GM12878 (cell line): Measurements from ENCODE around the gene OPCML. TPM values are rescaled to one million over a fixed set of nuclear protein-coding genes. Genes with fewer than 3 reads are reported as not detected.

Experiments used
- ATAC-seq: fragments of 200-7000 bp; cut with Tn5 transposase; 3 replicates; pipeline ENCODE4 v1.9.1; 2020; ENCODE audit warnings: mild to moderate bottlenecking, moderate library complexity
- BruUV-seq: library from RNA; stranded (reverse); fragments of 400-500 nt; replicated peaks from 2 replicates; lab custom pipeline; 2021; lab: Mats Ljungman, UMichigan
- CTCF ChIA-PET: fragments of 300-600 bp; sonication (Branson Sonifier 250); formaldehyde crosslinking; extraction: SDS; loops from one replicate; lab custom pipeline; 2021; ENCODE audit warnings: inconsistent platforms; lab: Yijun Ruan, JAX
- POLR2A ChIA-PET: fragments of 350-600 bp; formaldehyde crosslinking; extraction: SDS; loops from one replicate; lab custom pipeline; 2021; ENCODE audit warnings: inconsistent platforms; lab: Charles Lee
- RAD21 ChIA-PET: fragments of 300-600 bp; sonication (Branson Sonifier 250); formaldehyde crosslinking; loops from one replicate; lab custom pipeline; 2023; ENCODE audit warnings: antibody characterized with exemption; ENCODE audit not compliant: unreplicated experiment; lab: Charles Lee
- SMC1A ChIA-PET: fragments of 300-600 bp; sonication (Branson Sonifier 250); formaldehyde crosslinking; loops from one replicate; lab custom pipeline; 2023; ENCODE audit not compliant: unreplicated experiment, uncharacterized antibody; lab: Charles Lee
- DNase-seq: peaks from one replicate; pipeline ENCODE4 v3.0.0-alpha.2; 2011; ENCODE audit warnings: low read depth, low spot score
- FAIRE-seq: peaks from 3 replicates; lab custom pipeline; 2011; peaks lifted over from hg19 to GRCh38; lab: Jason Lieb, UNC
- H2AFZ ChIP-seq: 2 replicates; pipeline ENCODE4 v1.6.0; 2011; ENCODE audit warnings: low read depth, low read length, control low read depth; ENCODE audit not compliant: control insufficient read depth
- H3K27ac ChIP-seq: 2 replicates; pipeline ENCODE4 v1.5.1; 2011; ENCODE audit warnings: control low read depth; ENCODE audit not compliant: control insufficient read depth, insufficient read depth
- H3K27me3 ChIP-seq, 2 experiments: replicated peaks in 1 of 2; 2 replicates each; pipeline versions ENCODE4 v1.6.0 to v1.6.1; 2011; ENCODE audit warnings: low read length in 1 of 2; ENCODE audit not compliant: control insufficient read depth in 2 of 2, insufficient read depth in 2 of 2
- H3K36me3 ChIP-seq, 2 experiments: 2 replicates each; pipeline ENCODE4 v1.5.1; 2011; ENCODE audit warnings: low read length in 1 of 2; ENCODE audit not compliant: control insufficient read depth in 2 of 2, insufficient read depth in 2 of 2
- H3K4me1 ChIP-seq: 2 replicates; pipeline ENCODE4 v1.6.1; 2011; ENCODE audit warnings: mild to moderate bottlenecking, low read length, moderate library complexity, mixed read lengths; ENCODE audit not compliant: control insufficient read depth, insufficient read depth
- H3K4me2 ChIP-seq: 2 replicates; pipeline ENCODE4 v1.6.0; 2011; ENCODE audit warnings: control low read depth; ENCODE audit not compliant: control insufficient read depth, insufficient read depth
- H3K4me3 ChIP-seq: fragments of 200-600 bp; sonication (generic); 2 replicates; pipeline ENCODE4 v1.5.1; 2016
- H3K79me2 ChIP-seq: 2 replicates; pipeline ENCODE4 v1.6.0; 2011; ENCODE audit warnings: low read length; ENCODE audit not compliant: control insufficient read depth, insufficient read depth
- H3K9ac ChIP-seq: 2 replicates; pipeline ENCODE4 v1.8.0; 2011; ENCODE audit warnings: low read length, control low read depth, mixed read lengths; ENCODE audit not compliant: control insufficient read depth, insufficient read depth
- H3K9me3 ChIP-seq: replicated peaks from 3 replicates; pipeline ENCODE4 v1.5.1; 2011; ENCODE audit warnings: mild to moderate bottlenecking, low read length; ENCODE audit not compliant: control insufficient read depth, insufficient read depth
- H4K20me1 ChIP-seq: 2 replicates; pipeline ENCODE4 v1.6.0; 2011; ENCODE audit not compliant: control insufficient read depth, insufficient read depth
- CHD4 ChIP-seq: fragments of 200-600 bp; sonication (generic); IDR thresholded peaks from 2 replicates; pipeline ENCODE4 v1.6.1; 2016; ENCODE audit warnings: mild to moderate bottlenecking
- IRF4 ChIP-seq: IDR thresholded peaks from 2 replicates; pipeline ENCODE4 v1.6.1; 2011; ENCODE audit warnings: low read depth, low read length
- KDM1A ChIP-seq: fragments of 200-600 bp; sonication (generic); IDR thresholded peaks from 2 replicates; pipeline ENCODE4 v1.6.1; 2016; ENCODE audit warnings: borderline replicate concordance
- NKRF ChIP-seq: fragments of 450-650 bp; conservative IDR thresholded peaks from 2 replicates; pipeline ENCODE4 v1.6.1; 2017; ENCODE audit warnings: mild to moderate bottlenecking, moderate library complexity
- RELA ChIP-seq: fragments of 450-650 bp; IDR thresholded peaks from 2 replicates; pipeline ENCODE4 v1.8.0; 2014; ENCODE audit warnings: borderline replicate concordance; ENCODE audit not compliant: partially characterized antibody
- SMC3 ChIP-seq: IDR thresholded peaks from 2 replicates; pipeline ENCODE4 v1.6.1; 2011; ENCODE audit warnings: low read length, improper control_type of control experiment, borderline replicate concordance
- SUZ12 ChIP-seq: fragments of 200-600 bp; sonication (generic); IDR thresholded peaks from one replicate; pipeline ENCODE4 v1.6.1; 2018; ENCODE audit warnings: antibody characterized with exemption, mild to moderate bottlenecking; ENCODE audit not compliant: unreplicated experiment
- WGBS: methylation state at CpG from one replicate; pipeline ENCODE4 v1.1.6; 2016; ENCODE audit warnings: low lambda C conversion rate; ENCODE audit not compliant: insufficient replicate concordance, insufficient coverage; ENCODE audit errors: missing lambda C conversion rate; 5-methylcytosine and 5-hydroxymethylcytosine counted together
- in situ Hi-C: fragments of 300-500 bp; cut with MboI; formaldehyde crosslinking; loops from 9 replicates; pipeline ENCODE4 v1.14.3; 2018; ENCODE audit warnings: mixed read lengths
- intact Hi-C: fragments of 100-400 bp; cut with micrococcal nuclease; formaldehyde crosslinking; loops from one replicate; pipeline ENCODE4 v1.14.2; 2022; ENCODE audit not compliant: unreplicated experiment
- polyA plus RNA-seq, 11 experiments: library from polyadenylated mRNA; depleted of rRNA in 4 of 11; unstranded in 6 of 11; stranded (reverse) in 5 of 11; fragments of >200 nt; fragmentation: Nextera tagmentation in 4 of 11; fragmentation: Illumina TruSeq in 1 of 11; extraction: Ambion mirVana in 4 of 11; extraction: Trizol in 1 of 11; gene quantifications; 1 replicate in 1 of 11; 2 replicates in 10 of 11; pipeline versions ENCODE4 v1.2.1 to v1.2.3, GENCODE V29; 2011 to 2016; ENCODE audit warnings: inconsistent platforms in 2 of 11, missing spikeins in 2 of 11, low read depth in 1 of 11
- total RNA-seq, 4 experiments: library from RNA; depleted of rRNA in 3 of 4; stranded (reverse); fragments of >200 nt in 3 of 4; fragmentation: Illumina TruSeq in 1 of 4; extraction: Trizol in 1 of 4; gene quantifications; 2 replicates each; pipeline versions ENCODE4 v1.2.1 to v1.2.3, GENCODE V29; 2013 to 2021
- TF ChIP-seq, protein P1 (sequence below): fragments of 450-650 bp; IDR thresholded peaks from 2 replicates; pipeline ENCODE4 v1.6.1; 2017; ENCODE audit warnings: mild to moderate bottlenecking

OPCML gene
- total and polyA plus RNA-seq, 10 of the 15 experiments (the other 5 are each of a cell fraction or from before 2014, with no cell fraction given) = 0.84 TPM; not detected in 9

- TF ChIP-seq, protein P1, sequence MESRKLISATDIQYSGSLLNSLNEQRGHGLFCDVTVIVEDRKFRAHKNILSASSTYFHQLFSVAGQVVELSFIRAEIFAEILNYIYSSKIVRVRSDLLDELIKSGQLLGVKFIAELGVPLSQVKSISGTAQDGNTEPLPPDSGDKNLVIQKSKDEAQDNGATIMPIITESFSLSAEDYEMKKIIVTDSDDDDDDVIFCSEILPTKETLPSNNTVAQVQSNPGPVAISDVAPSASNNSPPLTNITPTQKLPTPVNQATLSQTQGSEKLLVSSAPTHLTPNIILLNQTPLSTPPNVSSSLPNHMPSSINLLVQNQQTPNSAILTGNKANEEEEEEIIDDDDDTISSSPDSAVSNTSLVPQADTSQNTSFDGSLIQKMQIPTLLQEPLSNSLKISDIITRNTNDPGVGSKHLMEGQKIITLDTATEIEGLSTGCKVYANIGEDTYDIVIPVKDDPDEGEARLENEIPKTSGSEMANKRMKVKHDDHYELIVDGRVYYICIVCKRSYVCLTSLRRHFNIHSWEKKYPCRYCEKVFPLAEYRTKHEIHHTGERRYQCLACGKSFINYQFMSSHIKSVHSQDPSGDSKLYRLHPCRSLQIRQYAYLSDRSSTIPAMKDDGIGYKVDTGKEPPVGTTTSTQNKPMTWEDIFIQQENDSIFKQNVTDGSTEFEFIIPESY = no peak
Measured at GRCh38 chr11:132646890-132647289, 885.4 kb downstream of the OPCML start (continued).

- H2AFZ ChIP-seq = no peak overlapping the region
- H3K4me3 ChIP-seq = no peak overlapping the region
- no peak overlapping the region for H3K4me2 ChIP-seq
- in situ Hi-C loops = no loop called here
- ChIA-PET POLR2A (no interaction called here), RAD21 (no interaction called here), CTCF (interaction anchor here (0.9 kb wide), 1 partner anchor 10 kb away, joined by 3 read pairs; no protein-coding TSS in a partner anchor), SMC1A (no interaction called here)
- BruUV-seq = no TSS peak
- no peak for TF ChIP-seq RELA
- TF ChIP-seq KDM1A = no peak
- TF ChIP-seq CHD4 = no peak
- TF ChIP-seq SMC3 = no peak
- no peak for TF ChIP-seq NKRF
- TF ChIP-seq IRF4 = no peak
- no peak for TF ChIP-seq SUZ12
- H3K9ac ChIP-seq = no peak overlapping the region
- no peak for DNase-seq
- H4K20me1 ChIP-seq = no peaks in the 10 kb centered on the region
- no peaks in the 10 kb centered on the region for H3K4me1 ChIP-seq
- FAIRE-seq = no peak
- H3K27me3 ChIP-seq = no peaks in the 10 kb centered on the region; a peak in 2 of 4 replicates
- H3K27ac ChIP-seq = no peak overlapping the region
- no peaks in the 10 kb centered on the region for H3K79me2 ChIP-seq
- intact Hi-C loops = no loop called here
- WGBS = 41% methylated on average over 6 of the region's 6 CpGs
- no peaks in the 10 kb centered on the region for H3K9me3 ChIP-seq
- H3K36me3 ChIP-seq = no peaks in the 10 kb centered on the region
- ATAC-seq = no peak
Measured at GRCh38 chr11:132644520-132645239, 887.6 kb downstream of the OPCML start.
